Fibroblast of lung (primary cell): ENCODE data around the gene TSHZ2. TPM values are rescaled to one million over a fixed set of nuclear protein-coding genes. Genes with fewer than 3 reads are reported as not detected.

ENCODE experiments used
- DNase-seq, 2 donors: peaks; one replicate each; pipeline versions ENCODE4 v3.0.0 to v3.0.0-alpha.2; 2010; ENCODE audit warnings: low read depth in 2 of 2
- H2AFZ ChIP-seq: 2 replicates; pipeline ENCODE4 v1.5.1; 2012; ENCODE audit warnings: low read length, control low read depth, inconsistent platforms
- H3K27ac ChIP-seq: 2 replicates; pipeline ENCODE4 v1.5.1; 2011; ENCODE audit warnings: low read length, control low read depth; ENCODE audit not compliant: insufficient read depth
- H3K27me3 ChIP-seq: 2 replicates; pipeline ENCODE4 v1.5.1; 2011; ENCODE audit warnings: mild to moderate bottlenecking, low read length; ENCODE audit not compliant: control insufficient read depth, insufficient read depth
- H3K36me3 ChIP-seq: 2 replicates; pipeline ENCODE4 v1.5.1; 2011; ENCODE audit warnings: low read length; ENCODE audit not compliant: control insufficient read depth, insufficient read depth
- H3K4me1 ChIP-seq: 2 replicates; pipeline ENCODE4 v1.5.1; 2011; ENCODE audit warnings: low read length; ENCODE audit not compliant: control insufficient read depth, insufficient read depth; ENCODE audit errors: extremely low read depth
- H3K4me2 ChIP-seq: 2 replicates; pipeline ENCODE4 v1.5.1; 2011; ENCODE audit warnings: low read length, control low read depth; ENCODE audit not compliant: insufficient read depth; ENCODE audit errors: extremely low read depth
- H3K4me3 ChIP-seq, 4 experiments: fragments of 200-600 bp in 1 of 4; sonication (generic) in 1 of 4; replicated peaks in 1 of 4; 2 replicates each; pipeline ENCODE4 v1.5.1; 2011 to 2016; ENCODE audit warnings: low read length in 4 of 4, low read depth in 3 of 4, mild to moderate bottlenecking in 3 of 4, control low read depth in 2 of 4, inconsistent platforms in 1 of 4, mixed read lengths in 1 of 4; ENCODE audit not compliant: insufficient read depth in 1 of 4; ENCODE audit errors: control extremely low read depth in 1 of 4
- H3K79me2 ChIP-seq: 2 replicates; pipeline ENCODE4 v1.5.1; 2012; ENCODE audit warnings: mild to moderate bottlenecking, low read length, inconsistent platforms; ENCODE audit not compliant: control insufficient read depth, insufficient read depth
- H3K9ac ChIP-seq: 2 replicates; pipeline ENCODE4 v1.5.1; 2011; ENCODE audit warnings: mild to moderate bottlenecking, low read length, control low read depth; ENCODE audit not compliant: insufficient read depth
- H3K9me3 ChIP-seq: 2 replicates; pipeline ENCODE4 v1.5.1; 2012; ENCODE audit warnings: low read depth, low read length; ENCODE audit not compliant: control insufficient read depth, insufficient read depth
- H4K20me1 ChIP-seq: 2 replicates; pipeline ENCODE4 v1.5.1; 2011; ENCODE audit warnings: low read length; ENCODE audit not compliant: control insufficient read depth, insufficient read depth; ENCODE audit errors: extremely low read depth
- CTCF ChIP-seq, 2 donors: IDR thresholded peaks in 1 of 2; conservative IDR thresholded peaks in 1 of 2; 1 replicate in 1 of 2; 2 replicates in 1 of 2; pipeline ENCODE4 v1.5.1; 2011 to 2012; ENCODE audit warnings: low read length in 2 of 2, control low read depth in 1 of 2, inconsistent platforms in 1 of 2, low read depth in 1 of 2, mild to moderate bottlenecking in 1 of 2
- EZH2 ChIP-seq: IDR thresholded peaks from 2 replicates; pipeline ENCODE4 v1.5.1; 2012; ENCODE audit warnings: low read length, control low read depth, mild to moderate bottlenecking; ENCODE audit errors: missing control alignments
- polyA plus RNA-seq, 2 donors: library from polyadenylated mRNA; depleted of rRNA in 1 of 2; stranded (reverse) in 1 of 2; unstranded in 1 of 2; fragments of >200 nt; gene quantifications; 2 replicates each; pipeline ENCODE4 v1.2.1, GENCODE V29; 2011 to 2012; ENCODE audit warnings: missing spikeins in 1 of 2
- total RNA-seq: library from RNA; depleted of rRNA; stranded (reverse); fragments of >200 nt; gene quantifications from 2 replicates; pipeline ENCODE4 v1.2.1, GENCODE V29; 2014

TSHZ2 gene
- total and polyA plus RNA-seq, 2 donors (not counting 1 experiment from before 2014, with no cell fraction given): 0.15 to 2.6 TPM

DNA sequence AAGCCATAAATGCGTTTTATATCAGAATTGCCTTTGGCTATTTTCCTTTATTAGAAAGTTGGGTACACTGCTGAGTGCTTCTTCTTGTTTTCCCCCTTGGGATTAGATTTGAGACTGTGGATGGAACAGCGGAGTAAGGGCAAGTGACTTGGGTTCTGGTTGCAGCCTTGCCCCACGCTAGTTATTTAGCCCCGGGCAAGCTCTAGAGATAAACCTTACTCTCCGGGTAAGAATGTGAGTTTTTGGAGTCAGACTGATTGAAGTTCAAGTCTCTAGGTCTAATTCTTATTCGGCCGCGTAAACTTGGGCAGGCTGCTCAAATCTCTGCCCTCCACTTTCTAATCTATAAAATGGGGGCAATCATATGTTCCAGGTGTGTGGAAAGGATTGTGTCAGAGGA, 8.9 kb downstream of the TSHZ2 start:
- H3K4me3 ChIP-seq: no peak overlapping the region
- no peak overlapping the region for H3K9ac ChIP-seq
- no peaks in the 10 kb centered on the region for H3K36me3 ChIP-seq
- H4K20me1 ChIP-seq: no peaks in the 10 kb centered on the region
- H3K9me3 ChIP-seq: no peaks in the 10 kb centered on the region
- no peaks in the 10 kb centered on the region for H3K4me1 ChIP-seq
- no peak overlapping the region for H2AFZ ChIP-seq
- no peak overlapping the region for H3K4me2 ChIP-seq
- no peak for DNase-seq
- no peaks in the 10 kb centered on the region for H3K79me2 ChIP-seq
- TF ChIP-seq CTCF (conservative IDR thresholded peaks at IDR 0.05 in 1 of 2, IDR thresholded peaks at IDR 0.05 in 1 of 2; ENCODE audit: low read depth in 1 of 2, low read length in 2 of 2): no peak
- no peak for TF ChIP-seq EZH2
- no peak overlapping the region for H3K27ac ChIP-seq
- H3K27me3 ChIP-seq: no peaks in the 10 kb centered on the region

DNA sequence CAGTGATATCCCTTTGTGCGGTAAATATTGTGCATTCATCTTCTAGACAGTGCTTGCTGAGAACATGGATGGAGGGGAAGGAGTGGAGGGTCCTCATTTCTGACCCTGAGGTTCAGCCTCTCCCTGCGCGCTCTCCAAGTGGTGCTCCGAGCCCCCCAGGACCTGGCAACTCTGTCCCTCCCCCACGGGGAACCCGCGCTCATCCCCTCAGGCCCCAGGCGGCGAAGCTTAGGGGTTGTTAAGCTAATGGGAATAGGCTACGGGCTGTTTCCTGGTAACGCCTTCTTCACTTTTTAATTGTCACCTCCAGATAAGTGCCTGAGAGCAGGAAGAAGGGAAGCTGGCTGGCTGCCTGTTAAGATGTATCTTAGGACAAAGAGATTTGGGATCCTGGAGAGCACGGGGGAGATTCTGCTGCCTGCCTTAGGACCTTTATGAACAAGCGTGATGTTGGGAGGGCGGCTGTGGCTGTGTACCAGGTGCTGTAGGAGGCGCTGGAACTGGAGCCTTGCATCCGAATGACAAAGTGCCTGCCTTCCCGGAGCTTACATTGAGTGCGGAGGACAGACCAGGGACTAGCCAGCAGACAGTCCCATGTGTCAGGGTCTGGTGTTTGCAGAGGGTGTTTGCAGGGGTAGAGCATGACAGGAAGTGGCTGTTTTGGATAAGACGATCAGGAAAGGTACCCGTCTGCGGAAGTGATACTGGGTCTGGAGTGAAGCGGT, 11.7 kb downstream of the TSHZ2 start:
- no peak overlapping the region for H3K9ac ChIP-seq
- DNase-seq: no peak
- no peaks in the 10 kb centered on the region for H4K20me1 ChIP-seq
- H3K4me2 ChIP-seq: no peak overlapping the region
- TF ChIP-seq EZH2 (no peak), CTCF (conservative IDR thresholded peaks at IDR 0.05 in 1 of 2, IDR thresholded peaks at IDR 0.05 in 1 of 2; ENCODE audit: low read depth in 1 of 2, low read length in 2 of 2) (no peak)
- H3K36me3 ChIP-seq: no peaks in the 10 kb centered on the region
- H3K4me1 ChIP-seq: no peaks in the 10 kb centered on the region
- H3K27ac ChIP-seq: no peak overlapping the region
- H3K27me3 ChIP-seq: no peaks in the 10 kb centered on the region
- H3K9me3 ChIP-seq: no peaks in the 10 kb centered on the region
- H3K4me3 ChIP-seq: no peak overlapping the region
- no peaks in the 10 kb centered on the region for H3K79me2 ChIP-seq
- H2AFZ ChIP-seq: no peak overlapping the region

DNA sequence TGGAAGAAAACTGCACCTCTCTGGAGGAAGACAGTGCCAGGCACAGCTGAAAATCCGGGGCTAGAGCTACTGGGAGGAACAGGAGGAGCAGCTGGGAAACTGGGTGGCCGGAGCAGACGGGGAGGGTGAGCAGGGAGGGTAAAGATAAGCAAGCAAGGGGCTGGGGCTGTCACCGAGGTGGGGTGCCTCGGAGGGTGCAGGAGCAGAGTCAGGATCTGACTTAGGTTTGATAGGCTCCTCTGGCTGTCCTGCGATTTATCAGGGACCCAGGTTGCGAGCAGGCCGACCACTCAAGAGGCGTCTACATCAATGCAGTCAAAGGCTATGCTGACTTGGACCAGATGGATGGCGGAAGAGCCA, 12.3 kb downstream of the TSHZ2 start:
- Histone ChIP-seq H3K4me2 (no peak overlapping the region), H3K36me3 (no peaks in the 10 kb centered on the region), H3K9me3 (no peaks in the 10 kb centered on the region), H3K27me3 (no peaks in the 10 kb centered on the region), H4K20me1 (no peaks in the 10 kb centered on the region), H3K27ac (no peak overlapping the region), H2AFZ (no peak overlapping the region), H3K9ac (no peak overlapping the region), H3K4me1 (no peaks in the 10 kb centered on the region), H3K4me3 (no peak overlapping the region), H3K79me2 (no peaks in the 10 kb centered on the region)
- DNase-seq: no peak
- TF ChIP-seq EZH2: no peak
